SJSA1 (cell line): ENCODE results near the gene KDM4C. TPM values are rescaled to one million over a fixed set of nuclear protein-coding genes. Genes with fewer than 3 reads are reported as not detected.

Experiments
- DNase-seq, 2 experiments: peaks; one replicate each; pipeline ENCODE4 v3.0.0-alpha.2; 2015 to 2020; ENCODE audit warnings: low spot score in 2 of 2, low read depth in 1 of 2
- H3K27ac ChIP-seq: fragments of 250-450 bp; sonication (Bioruptor Pico); 2 replicates; pipeline ENCODE4 v1.5.1; 2020; ENCODE audit warnings: mild to moderate bottlenecking, moderate library complexity
- H3K27me3 ChIP-seq: fragments of 250-450 bp; sonication (Bioruptor Pico); replicated peaks from 2 replicates; pipeline ENCODE4 v1.5.1; 2020; ENCODE audit warnings: mild to moderate bottlenecking, moderate library complexity
- H3K36me3 ChIP-seq: fragments of 250-450 bp; sonication (Bioruptor Pico); 2 replicates; pipeline ENCODE4 v1.5.1; 2020; ENCODE audit warnings: mild to moderate bottlenecking
- H3K4me1 ChIP-seq: fragments of 250-450 bp; sonication (Bioruptor Pico); replicated peaks from 2 replicates; pipeline ENCODE4 v1.6.1; 2021; ENCODE audit warnings: mild to moderate bottlenecking
- H3K4me3 ChIP-seq: fragments of 250-450 bp; sonication (Bioruptor Pico); 2 replicates; pipeline ENCODE4 v1.5.1; 2020; ENCODE audit warnings: mild to moderate bottlenecking
- H3K9me3 ChIP-seq: fragments of 250-450 bp; sonication (Bioruptor Pico); replicated peaks from 2 replicates; pipeline ENCODE4 v1.5.1; 2020; ENCODE audit warnings: mild to moderate bottlenecking
- total RNA-seq: library from RNA; depleted of rRNA; stranded (reverse); fragments of >200 nt; shearing (Covaris generic); gene quantifications from 2 replicates; pipeline ENCODE4 v1.2.3, GENCODE V29; 2014

KDM4C gene
- total RNA-seq, 1 experiment from 2014 or later, result 5.1 TPM

DNA sequence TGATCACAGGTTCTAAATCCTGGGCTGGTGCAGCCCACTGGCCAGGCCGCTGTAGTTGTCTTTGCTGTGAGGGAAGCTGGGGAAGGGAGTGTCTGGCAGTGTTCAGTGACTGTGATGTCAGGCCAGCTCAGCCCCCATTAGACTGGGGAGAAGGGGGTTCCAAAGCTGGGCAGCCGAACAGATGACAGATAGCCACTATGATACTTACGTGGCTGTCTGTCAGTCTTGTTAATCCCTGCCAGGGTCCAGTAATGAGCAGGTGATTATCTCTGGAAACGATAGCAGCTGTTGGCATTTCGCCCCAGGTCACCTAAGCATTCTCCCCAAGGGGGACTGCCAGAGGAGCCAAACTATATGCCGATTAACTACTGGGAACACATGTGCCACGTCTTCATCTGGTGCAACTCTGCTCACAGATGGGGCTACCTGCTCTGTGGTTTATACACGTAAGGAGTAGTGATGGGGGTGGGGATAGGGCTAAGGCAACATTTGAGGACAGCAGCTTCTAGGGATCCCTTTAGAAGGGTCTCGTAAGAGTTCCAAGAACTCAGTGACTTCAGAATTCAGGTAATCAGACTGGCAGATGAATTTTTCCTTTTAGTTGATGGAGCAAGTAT lies 396.3 kb downstream of the KDM4C start:
- H3K27ac ChIP-seq, result no peak overlapping the region
- H3K9me3 ChIP-seq, result no peaks in the 10 kb centered on the region

DNA sequence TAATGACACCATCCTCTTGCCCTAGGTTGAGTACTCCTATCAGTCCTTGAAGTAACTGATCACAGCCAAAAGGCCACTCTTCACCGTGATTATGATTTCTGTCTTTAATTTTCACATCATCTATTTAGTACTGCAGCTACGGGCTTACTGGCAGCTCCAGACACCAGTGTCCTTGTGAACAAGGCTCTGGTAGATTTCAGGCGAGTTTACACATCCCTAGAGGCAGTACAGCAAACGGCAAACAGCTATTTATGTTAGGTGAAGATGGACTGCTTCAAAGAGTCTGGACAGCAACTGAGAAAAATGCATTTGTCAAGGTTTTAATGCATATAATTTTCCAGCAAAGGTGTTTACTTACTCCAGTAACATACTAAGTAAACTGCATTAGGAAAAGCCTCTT lies 396.9 kb downstream of the KDM4C start:
- no peaks in the 10 kb centered on the region for H3K9me3 ChIP-seq
- no peaks in the 10 kb centered on the region for H3K36me3 ChIP-seq
- no peak overlapping the region for H3K4me3 ChIP-seq
- DNase-seq, result no peak
- no peaks in the 10 kb centered on the region for H3K27me3 ChIP-seq
- no peaks in the 10 kb centered on the region for H3K4me1 ChIP-seq
- no peak overlapping the region for H3K27ac ChIP-seq

More for the DNA sequence above, 396.3 kb downstream of the KDM4C start:
- Histone ChIP-seq H3K27me3 (no peaks in the 10 kb centered on the region), H3K4me1 (no peaks in the 10 kb centered on the region), H3K4me3 (no peak overlapping the region), H3K36me3 (no peaks in the 10 kb centered on the region)
- DNase-seq, result no peak

DNA sequence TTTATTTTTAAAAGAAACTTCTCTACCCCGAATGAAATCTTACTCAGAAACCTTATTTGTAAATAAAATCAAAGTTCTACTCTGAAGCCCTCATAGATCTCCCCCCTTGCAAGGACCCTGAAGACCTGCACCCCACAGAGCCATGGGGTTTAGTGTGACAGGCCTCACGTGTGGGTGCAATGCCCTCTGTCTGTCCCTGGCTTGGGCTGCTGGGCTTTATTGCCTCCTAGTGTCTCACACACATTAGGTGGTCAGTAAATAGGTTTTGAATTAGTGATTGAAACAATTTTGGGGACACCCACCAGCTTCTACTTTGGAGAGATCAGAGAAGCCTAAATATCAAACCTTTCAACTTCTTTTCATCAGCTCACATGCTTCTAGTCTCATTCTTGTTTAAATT lies 403.7 kb downstream of the KDM4C start:
- Histone ChIP-seq H3K4me1 (no peaks in the 10 kb centered on the region), H3K27me3 (no peaks in the 10 kb centered on the region), H3K4me3 (no peak overlapping the region), H3K27ac (no peak overlapping the region), H3K9me3 (no peaks in the 10 kb centered on the region), H3K36me3 (no peaks in the 10 kb centered on the region)
- no peak for DNase-seq

- H3K9me3 ChIP-seq, result no peaks in the 10 kb centered on the region
- H3K27ac ChIP-seq, result no peak overlapping the region
- H3K36me3 ChIP-seq, result no peaks in the 10 kb centered on the region
- no peaks in the 10 kb centered on the region for H3K4me1 ChIP-seq
- H3K4me3 ChIP-seq, result no peak overlapping the region
- DNase-seq, result no peak
- no peaks in the 10 kb centered on the region for H3K27me3 ChIP-seq
These were observed 406.2 kb downstream of the KDM4C start for GRCh38 chr9:7163932-7164331.

- no peak overlapping the region for H3K4me3 ChIP-seq
- no peaks in the 10 kb centered on the region for H3K27me3 ChIP-seq
- H3K27ac ChIP-seq, result no peak overlapping the region
- no peaks in the 10 kb centered on the region for H3K36me3 ChIP-seq
- H3K9me3 ChIP-seq, result no peaks in the 10 kb centered on the region
- DNase-seq, result no peak
- H3K4me1 ChIP-seq, result no peaks in the 10 kb centered on the region
These were observed 406.9 kb downstream of the KDM4C start for GRCh38 chr9:7164440-7165330.

GRCh38 chr9:7165331-7165975 lies 407.7 kb downstream of the KDM4C start:
- H3K27ac ChIP-seq, result no peak overlapping the region
- H3K27me3 ChIP-seq, result no peaks in the 10 kb centered on the region
- H3K4me3 ChIP-seq, result no peak overlapping the region
- DNase-seq, result no peak
- H3K4me1 ChIP-seq, result no peaks in the 10 kb centered on the region
- no peaks in the 10 kb centered on the region for H3K9me3 ChIP-seq
- no peaks in the 10 kb centered on the region for H3K36me3 ChIP-seq

DNA sequence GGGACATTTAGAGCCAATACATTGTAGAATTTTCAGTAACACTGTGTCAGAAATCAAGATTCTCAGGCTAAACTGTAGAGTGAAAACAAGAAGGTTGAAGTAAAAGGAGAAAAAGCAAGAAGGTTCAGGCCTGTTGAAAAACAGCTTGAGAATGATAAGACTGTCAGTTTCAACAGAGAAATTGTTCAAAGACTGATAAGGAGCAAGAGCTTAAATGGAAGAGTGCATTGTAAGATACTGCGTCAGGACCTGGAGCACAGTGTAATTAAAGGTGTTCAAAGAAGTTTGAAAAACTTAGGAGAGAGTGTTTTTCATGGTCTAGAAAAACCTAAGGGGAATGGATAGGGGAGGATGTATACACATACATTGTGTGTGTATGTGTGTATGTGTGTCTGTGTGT lies 408.3 kb downstream of the KDM4C start:
- Histone ChIP-seq H3K27me3 (no peaks in the 10 kb centered on the region), H3K9me3 (no peaks in the 10 kb centered on the region), H3K36me3 (no peaks in the 10 kb centered on the region), H3K4me1 (no peaks in the 10 kb centered on the region), H3K4me3 (no peak overlapping the region), H3K27ac (no peak overlapping the region)
- DNase-seq, result no peak

GRCh38 chr9:7169717-7170389 lies 412.1 kb downstream of the KDM4C start:
- no peak for DNase-seq
- Histone ChIP-seq H3K4me3 (no peak overlapping the region), H3K9me3 (no peaks in the 10 kb centered on the region), H3K4me1 (no peaks in the 10 kb centered on the region), H3K36me3 (no peaks in the 10 kb centered on the region), H3K27ac (no peak overlapping the region), H3K27me3 (no peaks in the 10 kb centered on the region)

DNA sequence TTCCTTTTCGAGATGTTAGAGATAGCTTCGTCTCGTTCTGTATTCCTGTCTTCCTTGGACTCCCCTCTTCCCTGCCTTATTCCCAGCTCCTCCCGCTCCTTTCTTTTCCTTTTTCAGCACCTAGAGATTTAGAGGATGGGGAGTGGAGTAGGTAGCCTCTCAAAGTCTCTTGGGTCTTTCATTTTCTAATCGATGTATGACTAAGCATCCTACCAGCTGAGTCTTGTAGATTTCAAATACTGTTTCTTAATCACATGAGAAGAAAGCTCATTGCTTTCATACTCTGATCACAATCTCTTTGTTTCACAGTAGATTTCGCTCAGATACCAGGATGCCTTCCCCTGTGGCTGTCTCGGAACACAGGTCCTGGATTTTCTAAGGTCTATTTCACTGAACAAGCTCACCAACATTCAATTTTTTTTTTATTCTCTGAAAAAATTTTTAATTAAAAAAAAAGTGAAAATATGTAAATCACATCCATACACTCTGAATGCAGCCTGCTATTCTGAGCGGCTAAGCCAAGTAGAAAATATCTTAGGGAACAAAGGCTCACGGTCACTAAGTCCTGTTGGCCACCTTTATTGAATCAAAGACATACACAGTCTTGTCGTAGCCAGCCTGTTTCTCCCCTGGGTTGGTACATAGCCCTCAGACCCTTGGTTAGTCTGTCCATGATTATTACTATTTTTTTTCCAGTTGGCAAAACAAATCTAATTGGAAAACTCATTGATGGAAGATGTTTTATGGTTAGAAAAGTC lies 413.8 kb downstream of the KDM4C start:
- no peak overlapping the region for H3K27ac ChIP-seq
- no peaks in the 10 kb centered on the region for H3K9me3 ChIP-seq
- no peak for DNase-seq
- no peaks in the 10 kb centered on the region for H3K4me1 ChIP-seq
- H3K36me3 ChIP-seq, result no peaks in the 10 kb centered on the region
- H3K27me3 ChIP-seq, result no peaks in the 10 kb centered on the region
- no peak overlapping the region for H3K4me3 ChIP-seq

GRCh38 chr9:7172154-7173115 lies 414.7 kb downstream of the KDM4C start:
- Histone ChIP-seq H3K27ac (no peak overlapping the region), H3K4me1 (no peaks in the 10 kb centered on the region)
- no peak for DNase-seq

DNA sequence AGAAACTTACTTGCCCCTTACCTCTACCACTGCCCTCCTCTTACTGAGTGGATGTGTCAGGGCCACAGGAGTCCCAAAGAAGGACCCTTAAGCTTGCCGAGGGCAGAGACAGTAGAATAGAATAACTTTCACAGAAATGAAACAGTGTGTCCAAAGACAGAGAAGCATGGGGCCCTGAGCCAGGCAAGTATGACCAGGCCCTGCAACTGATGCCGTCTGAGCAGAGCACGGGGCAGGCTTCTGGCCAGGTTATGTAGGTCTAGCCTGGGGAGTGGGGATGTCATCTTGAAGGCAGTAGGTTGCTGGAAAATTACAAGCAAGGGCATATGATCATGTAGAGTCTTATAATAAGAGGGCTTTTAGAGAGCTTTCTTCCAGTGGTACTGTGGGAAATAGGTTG lies 415.4 kb downstream of the KDM4C start:
- Histone ChIP-seq H3K27ac (no peak overlapping the region), H3K36me3 (no peaks in the 10 kb centered on the region), H3K4me1 (no peaks in the 10 kb centered on the region), H3K4me3 (no peak overlapping the region), H3K9me3 (no peaks in the 10 kb centered on the region), H3K27me3 (no peaks in the 10 kb centered on the region)
- DNase-seq, result no peak

More at GRCh38 chr9:7172154-7173115, 414.7 kb downstream of the KDM4C start:
- no peaks in the 10 kb centered on the region for H3K9me3 ChIP-seq
- no peak overlapping the region for H3K4me3 ChIP-seq
- no peaks in the 10 kb centered on the region for H3K36me3 ChIP-seq
- H3K27me3 ChIP-seq, result no peaks in the 10 kb centered on the region

DNA sequence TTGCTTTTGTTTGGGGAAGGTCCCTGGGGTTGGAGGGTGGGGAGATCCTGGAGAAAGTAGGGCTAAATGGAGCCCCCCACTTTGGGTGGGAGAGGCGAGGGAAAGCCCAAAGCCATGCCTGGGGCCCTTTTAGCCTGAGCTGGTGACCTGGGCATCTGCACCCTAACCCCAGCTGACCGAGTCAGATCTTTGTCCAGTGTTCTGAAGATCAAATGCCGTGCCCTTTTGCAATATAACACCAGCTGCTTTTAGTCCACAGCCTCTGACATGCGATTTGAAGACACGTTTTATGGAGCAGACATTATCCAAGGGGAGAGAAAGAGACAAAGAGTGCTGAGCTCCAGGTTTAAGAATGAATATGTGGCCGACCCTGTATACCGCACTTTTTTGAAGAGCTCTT lies 416.5 kb downstream of the KDM4C start:
- H3K27ac ChIP-seq, result no peak overlapping the region
- H3K27me3 ChIP-seq, result no peaks in the 10 kb centered on the region
- no peaks in the 10 kb centered on the region for H3K36me3 ChIP-seq
- H3K9me3 ChIP-seq, result no peaks in the 10 kb centered on the region
- no peak for DNase-seq
- no peak overlapping the region for H3K4me3 ChIP-seq
- no peaks in the 10 kb centered on the region for H3K4me1 ChIP-seq
